Germinal center (tissue), 1 donor: ENCODE results near the gene TRIP6.
A peak's percentile ranks its signal among the peaks of the same experiment; 100 is the strongest.
"Not testable (repeated sequence)": the region's sequence is repeated elsewhere in the genome, so short reads cannot be mapped to it uniquely, and the experiment has no call there.

Experiments
- DNase-seq: peaks from one replicate; pipeline ENCODE4 v3.0.0; 2012; ENCODE audit warnings: mixed read lengths, low spot score

The TRIP6 gene

DNA sequence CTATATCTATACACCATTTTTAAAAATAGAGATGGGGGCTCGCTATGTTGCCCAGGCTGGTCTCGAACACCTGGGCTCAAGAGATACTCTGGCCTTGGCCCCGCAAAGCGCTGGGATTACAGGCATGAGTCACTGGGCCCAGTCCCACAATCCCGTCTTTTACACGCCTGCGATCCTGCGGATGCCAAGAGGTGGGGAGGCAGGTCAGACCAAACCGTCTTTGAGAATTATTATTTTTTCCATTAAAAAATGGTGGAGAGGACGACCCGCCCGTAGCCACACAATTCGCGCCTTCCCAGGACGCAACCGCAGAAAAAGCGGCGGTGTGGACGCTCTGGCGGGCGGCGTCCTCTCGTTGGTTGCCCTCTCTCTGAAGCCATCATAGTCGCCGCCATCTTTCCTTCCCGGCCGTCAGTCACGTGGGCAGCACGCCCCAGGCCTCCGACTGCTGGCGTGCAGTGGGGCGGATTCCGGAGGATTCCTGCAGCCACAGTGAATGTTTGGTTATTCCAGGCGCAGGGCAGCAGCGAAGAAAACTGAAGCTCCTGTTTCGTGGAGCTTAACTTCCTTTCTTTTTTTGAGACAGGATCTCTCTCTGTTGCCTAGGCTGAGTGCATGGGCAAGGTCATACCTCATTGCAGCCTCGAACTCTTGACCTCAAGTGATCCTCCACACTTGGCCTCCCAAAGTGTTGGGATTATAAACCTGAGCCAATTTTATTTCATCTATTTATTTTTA is 29.9 kb upstream of the TRIP6 start:
- peak; percentile 82 for DNase-seq

DNA sequence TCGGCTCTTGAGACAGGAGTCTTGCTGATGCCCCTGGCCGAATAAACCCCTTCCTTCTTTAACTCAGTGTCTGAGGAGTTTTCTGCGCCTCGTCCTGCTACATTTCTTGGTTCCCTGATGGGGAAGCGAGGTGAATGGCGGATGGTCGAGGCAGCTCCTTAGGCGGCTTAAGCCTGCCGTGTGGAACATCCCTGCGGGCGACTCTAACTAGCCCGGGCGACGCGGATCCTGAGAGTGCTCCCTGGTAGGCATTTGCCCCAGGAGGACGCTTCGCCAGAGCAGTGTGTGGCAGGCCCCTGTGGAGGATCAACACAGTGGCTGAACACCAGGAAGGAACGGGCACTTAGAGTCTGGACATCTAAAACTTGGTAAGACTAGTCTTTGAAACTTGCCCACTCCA is 27.8 kb upstream of the TRIP6 start:
- DNase-seq = no peak

GRCh38 chr7:100840470-100841100 is 26.6 kb upstream of the TRIP6 start:
- DNase-seq = no peak

DNA sequence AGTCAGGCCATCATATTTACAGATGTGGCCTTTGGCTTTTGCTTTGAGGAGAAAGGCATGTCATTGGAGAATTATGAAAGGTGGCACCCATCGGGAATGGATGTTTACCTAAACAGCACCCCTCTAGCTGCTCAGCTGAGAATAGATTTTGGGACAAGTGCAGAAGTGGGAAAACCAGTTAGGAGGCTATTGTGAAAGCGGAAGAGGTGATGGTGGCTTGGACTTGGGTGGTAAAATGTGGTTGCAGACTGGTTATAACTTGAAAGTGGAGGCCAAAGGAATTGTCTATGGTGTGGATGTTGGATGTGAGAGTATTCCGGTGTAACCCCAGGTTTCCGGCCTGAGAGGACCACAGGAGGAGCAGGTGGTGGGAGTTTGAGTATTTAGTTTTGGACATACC is 19.8 kb upstream of the TRIP6 start:
- no peak for DNase-seq

- peak; percentile 95 for DNase-seq
Measured at GRCh38 chr7:100852048-100852872, 14.9 kb upstream of the TRIP6 start, which contains the start of gene SLC12A9. TSS of gene SLC12A9 (plus strand) at chr7:100852713. CDS start at chr7:100854198, 1,485 bp downstream.

DNA sequence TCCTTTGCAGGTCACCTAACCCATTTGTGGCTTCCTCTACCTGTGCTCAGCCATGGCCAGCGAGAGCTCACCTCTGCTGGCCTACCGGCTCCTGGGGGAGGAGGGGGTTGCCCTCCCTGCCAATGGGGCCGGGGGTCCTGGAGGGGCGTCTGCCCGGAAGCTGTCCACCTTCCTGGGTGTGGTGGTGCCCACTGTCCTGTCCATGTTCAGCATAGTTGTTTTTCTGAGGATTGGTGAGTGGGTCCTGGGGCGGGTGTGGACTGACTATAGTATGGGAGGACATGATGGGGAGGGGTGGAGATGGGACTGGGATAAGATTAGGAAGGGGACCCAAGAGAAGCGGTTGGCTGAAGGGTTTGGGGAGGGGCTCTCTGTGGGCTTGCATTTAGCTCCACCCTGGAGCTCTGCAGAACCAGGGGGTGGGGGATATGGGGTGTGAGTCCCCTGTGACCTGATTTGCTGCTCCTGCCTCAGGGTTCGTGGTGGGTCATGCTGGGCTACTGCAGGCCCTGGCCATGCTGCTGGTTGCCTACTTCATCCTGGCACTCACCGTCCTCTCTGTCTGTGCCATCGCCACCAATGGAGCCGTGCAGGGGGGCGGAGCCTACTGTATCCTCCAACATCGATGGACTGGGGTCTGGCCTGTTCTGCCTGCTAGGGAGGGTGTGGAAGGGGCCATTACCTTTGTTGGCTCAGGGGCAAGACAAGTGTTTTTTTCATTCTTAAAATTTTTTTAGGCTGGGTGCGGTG is 12.9 kb upstream of the TRIP6 start:
- no peak for DNase-seq

DNA sequence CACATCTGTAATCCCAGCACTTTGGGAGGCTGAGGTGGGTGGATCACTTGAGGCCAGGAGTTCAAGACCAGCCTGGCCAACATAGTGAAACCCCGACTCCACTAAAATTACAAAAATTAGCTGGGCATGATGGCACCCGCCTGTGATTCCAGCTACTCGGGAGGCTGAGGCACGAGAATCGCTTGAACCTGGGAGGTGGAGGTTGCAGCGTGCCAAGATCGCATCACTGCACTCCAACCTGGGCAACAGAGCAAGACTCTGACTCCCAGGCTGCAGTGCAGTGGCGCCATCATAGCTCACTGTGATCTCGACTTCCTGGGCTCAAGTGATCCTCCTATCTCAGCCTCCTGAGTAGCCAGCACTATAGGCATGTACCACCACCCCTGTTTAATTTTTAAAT is 12.3 kb upstream of the TRIP6 start:
- not testable (repeated sequence) for DNase-seq

DNA sequence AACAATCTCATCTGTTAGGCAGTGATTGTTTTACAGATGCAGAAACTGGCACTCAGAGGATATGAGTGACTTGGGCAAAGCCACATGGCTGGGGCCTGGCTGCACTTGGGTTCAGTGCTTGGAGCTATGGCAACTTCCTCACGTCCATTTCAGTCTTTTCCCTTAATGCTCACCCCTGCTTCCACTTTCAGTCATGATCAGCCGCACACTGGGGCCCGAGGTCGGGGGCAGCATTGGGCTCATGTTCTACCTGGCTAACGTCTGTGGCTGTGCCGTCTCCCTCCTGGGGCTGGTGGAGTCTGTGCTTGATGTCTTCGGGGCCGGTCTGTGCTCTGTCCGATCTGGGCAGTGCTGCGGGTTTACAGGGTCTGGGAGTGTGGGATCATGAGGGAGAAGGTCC is 11.7 kb upstream of the TRIP6 start:
- DNase-seq = no peak

DNA sequence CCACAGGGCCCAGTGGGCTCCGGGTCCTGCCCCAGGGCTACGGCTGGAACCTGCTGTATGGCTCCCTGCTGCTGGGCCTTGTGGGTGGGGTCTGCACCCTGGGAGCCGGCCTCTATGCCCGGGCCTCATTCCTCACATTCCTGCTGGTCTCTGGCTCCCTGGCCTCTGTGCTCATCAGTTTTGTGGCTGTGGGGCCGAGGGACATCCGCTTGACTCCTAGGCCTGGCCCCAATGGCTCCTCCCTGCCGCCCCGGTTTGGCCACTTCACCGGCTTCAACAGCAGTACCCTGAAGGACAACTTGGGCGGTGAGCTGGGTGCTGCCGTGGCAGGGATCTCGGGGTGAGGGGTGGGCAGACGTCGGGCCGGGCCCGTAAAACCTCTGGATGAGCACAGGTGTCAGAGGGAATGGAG is 10.3 kb upstream of the TRIP6 start:
- no peak for DNase-seq

DNA sequence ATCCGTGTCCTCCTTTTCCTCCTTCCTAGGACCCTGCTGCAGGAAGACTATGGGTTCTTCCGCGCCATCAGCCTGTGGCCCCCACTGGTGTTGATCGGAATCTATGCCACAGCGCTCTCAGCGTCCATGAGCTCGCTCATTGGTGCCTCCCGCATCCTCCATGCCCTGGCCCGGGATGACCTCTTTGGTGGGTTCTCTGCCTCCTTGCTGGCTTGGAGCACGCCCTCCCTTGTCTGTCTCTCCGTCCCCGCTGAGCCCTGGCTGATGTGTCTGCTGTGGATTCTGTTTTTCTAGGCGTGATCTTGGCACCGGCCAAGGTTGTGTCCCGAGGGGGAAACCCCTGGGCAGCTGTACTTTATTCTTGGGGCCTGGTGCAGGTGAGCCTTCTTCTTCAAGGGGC is 7.3 kb upstream of the TRIP6 start:
- DNase-seq = no peak

GRCh38 chr7:100860702-100861615 is 6.2 kb upstream of the TRIP6 start:
- no peak for DNase-seq

- DNase-seq = no peak
Measured at GRCh38 chr7:100861616-100861985, 5.6 kb upstream of the TRIP6 start.

- DNase-seq = no peak
Measured at GRCh38 chr7:100863406-100863950, 3.7 kb upstream of the TRIP6 start.

GRCh38 chr7:100864263-100864845 is 2.8 kb upstream of the TRIP6 start:
- no peak for DNase-seq

DNA sequence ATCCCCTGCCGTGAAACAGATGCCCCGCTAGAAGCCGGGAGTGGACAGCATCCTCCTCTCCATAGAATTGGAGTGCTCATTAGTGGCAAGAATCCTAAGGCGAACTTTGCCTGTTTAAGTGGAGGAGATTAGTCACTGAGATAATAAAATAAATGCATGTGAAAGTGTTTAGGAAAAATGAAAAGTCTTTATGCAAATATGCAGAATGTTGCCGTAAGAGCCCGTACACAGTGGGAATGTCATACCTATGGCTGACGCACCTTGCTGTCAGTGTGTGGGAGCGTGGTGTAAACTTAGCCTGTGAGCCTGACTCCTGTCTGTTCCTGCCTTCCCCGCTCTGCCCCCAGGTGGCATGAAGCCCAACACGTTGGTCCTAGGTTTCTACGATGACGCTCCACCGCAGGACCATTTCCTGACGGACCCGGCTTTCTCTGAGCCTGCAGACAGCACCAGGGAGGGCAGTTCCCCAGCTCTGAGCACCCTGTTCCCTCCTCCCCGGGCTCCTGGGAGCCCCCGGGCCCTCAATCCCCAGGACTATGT is 1.7 kb upstream of the TRIP6 start:
- DNase-seq = no peak

DNA sequence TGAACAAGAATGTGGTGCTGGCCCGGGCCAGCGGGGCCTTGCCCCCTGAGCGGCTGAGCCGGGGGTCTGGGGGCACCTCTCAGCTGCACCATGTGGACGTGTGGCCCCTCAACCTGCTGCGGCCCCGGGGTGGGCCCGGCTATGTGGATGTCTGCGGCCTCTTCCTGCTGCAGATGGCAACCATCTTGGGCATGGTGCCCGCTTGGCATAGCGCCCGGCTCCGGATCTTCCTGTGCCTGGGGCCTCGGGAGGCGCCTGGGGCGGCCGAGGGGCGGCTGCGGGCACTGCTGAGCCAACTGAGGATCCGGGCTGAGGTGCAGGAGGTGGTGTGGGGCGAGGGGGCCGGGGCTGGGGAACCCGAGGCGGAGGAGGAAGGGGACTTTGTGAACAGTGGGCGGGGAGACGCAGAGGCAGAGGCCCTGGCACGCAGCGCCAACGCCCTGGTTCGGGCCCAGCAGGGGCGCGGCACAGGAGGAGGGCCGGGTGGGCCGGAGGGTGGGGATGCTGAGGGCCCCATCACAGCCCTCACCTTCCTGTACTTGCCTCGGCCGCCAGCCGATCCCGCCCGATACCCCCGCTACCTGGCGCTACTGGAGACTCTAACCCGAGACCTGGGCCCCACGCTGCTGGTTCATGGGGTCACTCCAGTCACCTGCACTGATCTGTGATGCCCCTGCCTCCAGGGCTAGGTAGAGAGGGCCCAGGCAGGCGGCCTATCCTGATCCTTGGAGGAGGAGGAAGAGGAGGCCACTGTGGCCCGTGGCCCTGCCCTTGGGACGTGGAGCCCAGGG is 1.1 kb upstream of the TRIP6 start:
- DNase-seq = no peak

- DNase-seq = no peak
Measured at GRCh38 chr7:100866729-100867039, 503 bp upstream of the TRIP6 start.

DNA sequence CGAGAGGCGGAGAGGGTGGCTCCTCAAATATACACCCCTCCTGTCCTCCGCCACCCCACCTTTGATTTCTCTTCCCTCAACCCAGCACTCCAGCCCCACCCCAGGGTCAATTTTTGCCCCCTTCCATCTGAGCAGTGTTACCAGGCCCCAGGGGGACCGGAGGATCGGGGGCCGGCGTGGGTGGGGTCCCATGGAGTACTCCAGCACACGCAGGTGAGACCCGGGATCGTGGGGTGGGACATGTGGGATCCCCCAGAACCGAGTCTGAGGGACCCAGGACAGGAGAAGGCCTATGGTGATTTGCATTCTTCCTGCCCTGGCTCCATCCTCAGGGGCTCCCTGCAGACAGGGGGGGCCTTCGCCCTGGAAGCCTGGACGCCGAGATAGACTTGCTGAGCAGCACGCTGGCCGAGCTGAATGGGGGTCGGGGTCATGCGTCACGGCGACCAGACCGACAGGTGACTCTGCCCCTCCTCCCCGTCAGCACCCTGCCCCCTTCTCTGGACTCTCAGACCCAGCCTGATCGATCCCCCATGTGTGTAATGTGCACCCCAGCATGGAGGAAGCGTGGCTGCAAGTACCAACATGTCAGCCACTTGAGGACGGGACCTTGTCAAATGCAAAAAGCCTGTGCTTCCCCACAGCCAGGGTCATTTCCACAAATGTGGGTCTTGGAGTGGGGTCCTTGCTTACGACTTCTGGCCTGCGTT is 744 bp downstream of the TRIP6 start:
- DNase-seq = no peak
